ENCODE data around the gene PTPRJ. TPM values are rescaled to one million over a fixed set of nuclear protein-coding genes. Genes with fewer than 3 reads are reported as not detected.
A peak's percentile ranks its signal among the peaks of the same experiment; 100 is the strongest.

PTPRJ gene
- total RNA-seq, 1 donor from 2014 or later: 24.3 TPM

DNA sequence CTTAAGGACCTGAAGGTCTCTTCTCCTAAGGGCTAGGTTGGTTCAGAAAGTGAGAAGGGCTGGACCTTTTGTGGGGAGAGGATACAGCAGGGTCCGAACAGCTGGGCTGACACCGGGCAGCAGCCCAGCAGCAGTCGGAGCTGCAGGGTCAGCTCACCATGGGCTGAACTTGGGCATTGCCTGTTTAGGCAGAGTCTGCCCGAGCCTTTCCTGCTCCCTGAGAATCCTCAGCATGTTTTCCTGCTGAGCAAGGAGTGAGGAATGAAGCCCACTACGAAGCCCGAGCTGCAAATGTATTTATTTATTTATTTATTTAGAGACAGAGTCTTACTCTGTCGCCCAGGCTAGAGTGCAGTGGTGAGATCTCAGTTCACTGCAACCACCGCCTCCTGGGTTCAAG, 83.9 kb downstream of the PTPRJ start:
- no peak for DNase-seq (ENCODE audit: low read depth, low spot score)
- TF ChIP-seq, protein P1, sequence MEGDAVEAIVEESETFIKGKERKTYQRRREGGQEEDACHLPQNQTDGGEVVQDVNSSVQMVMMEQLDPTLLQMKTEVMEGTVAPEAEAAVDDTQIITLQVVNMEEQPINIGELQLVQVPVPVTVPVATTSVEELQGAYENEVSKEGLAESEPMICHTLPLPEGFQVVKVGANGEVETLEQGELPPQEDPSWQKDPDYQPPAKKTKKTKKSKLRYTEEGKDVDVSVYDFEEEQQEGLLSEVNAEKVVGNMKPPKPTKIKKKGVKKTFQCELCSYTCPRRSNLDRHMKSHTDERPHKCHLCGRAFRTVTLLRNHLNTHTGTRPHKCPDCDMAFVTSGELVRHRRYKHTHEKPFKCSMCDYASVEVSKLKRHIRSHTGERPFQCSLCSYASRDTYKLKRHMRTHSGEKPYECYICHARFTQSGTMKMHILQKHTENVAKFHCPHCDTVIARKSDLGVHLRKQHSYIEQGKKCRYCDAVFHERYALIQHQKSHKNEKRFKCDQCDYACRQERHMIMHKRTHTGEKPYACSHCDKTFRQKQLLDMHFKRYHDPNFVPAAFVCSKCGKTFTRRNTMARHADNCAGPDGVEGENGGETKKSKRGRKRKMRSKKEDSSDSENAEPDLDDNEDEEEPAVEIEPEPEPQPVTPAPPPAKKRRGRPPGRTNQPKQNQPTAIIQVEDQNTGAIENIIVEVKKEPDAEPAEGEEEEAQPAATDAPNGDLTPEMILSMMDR (conservative IDR thresholded peaks at IDR 0.05): no peak
- Mint-ChIP-seq H3K27ac (ENCODE audit: unreplicated experiment) (peak overlapping the region; percentile 68), H3K36me3 (ENCODE audit: low read depth) (peaks cover 2% of the 10 kb centered on the region), H3K27me3 (ENCODE audit: low read depth) (no peaks in the 10 kb centered on the region), H3K4me1 (peaks cover 35% of the 10 kb centered on the region), H3K4me3 (no peak overlapping the region), H3K9me3 (no peaks in the 10 kb centered on the region)

- Mint-ChIP-seq H3K9me3 (no peaks in the 10 kb centered on the region), H3K4me3 (no peak overlapping the region), H3K27ac (ENCODE audit: unreplicated experiment) (no peak overlapping the region), H3K4me1 (peaks cover 24% of the 10 kb centered on the region), H3K36me3 (ENCODE audit: low read depth) (peaks cover 2% of the 10 kb centered on the region), H3K27me3 (ENCODE audit: low read depth) (no peaks in the 10 kb centered on the region)
- TF ChIP-seq, protein P1 (conservative IDR thresholded peaks at IDR 0.05): no peak
- DNase-seq (ENCODE audit: low read depth, low spot score): no peak
Observed at GRCh38 chr11:48066881-48067800, 86.8 kb downstream of the PTPRJ start.

DNA sequence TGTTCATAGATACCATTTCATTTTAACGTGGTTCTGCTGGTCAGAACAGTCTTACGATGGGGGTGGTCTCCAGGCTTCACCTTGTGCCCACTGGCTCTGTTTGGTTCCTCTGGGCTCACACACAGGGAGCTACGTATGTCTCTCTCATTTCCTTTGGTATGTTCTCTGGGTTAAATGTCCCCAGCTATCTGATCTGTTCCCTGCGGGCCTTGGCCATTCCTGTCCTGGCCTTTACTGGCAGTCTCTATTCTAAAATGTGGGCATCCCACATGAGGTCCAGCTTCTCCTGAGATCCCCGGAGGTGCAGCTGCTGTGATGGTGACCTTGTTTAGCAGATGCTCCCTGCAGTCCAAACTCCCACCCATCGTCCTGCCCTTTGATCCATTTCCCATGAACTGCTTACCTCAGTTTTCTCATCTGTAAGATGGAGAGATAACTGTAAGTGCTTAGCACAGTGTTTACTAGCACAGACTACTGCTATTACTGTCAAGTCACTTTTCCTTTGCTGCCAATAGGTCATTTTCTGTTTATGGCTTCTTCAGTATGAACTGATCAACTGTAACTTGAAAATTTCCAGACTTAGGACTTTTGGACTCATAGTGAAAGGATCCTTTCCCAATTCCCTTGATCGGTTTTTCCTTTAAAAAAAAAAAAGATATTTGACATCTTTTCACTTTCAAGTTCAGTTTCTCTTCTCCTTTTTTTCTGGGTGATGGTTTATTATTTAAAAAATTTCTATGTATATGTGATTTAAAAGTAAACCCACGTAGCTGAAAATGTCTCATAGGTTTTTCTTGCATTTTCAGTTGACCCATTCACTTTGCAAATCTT, 92.9 kb downstream of the PTPRJ start:
- DNase-seq (ENCODE audit: low read depth, low spot score): no peak
- Mint-ChIP-seq H3K27ac (ENCODE audit: unreplicated experiment) (no peak overlapping the region), H3K4me1 (peaks cover 21% of the 10 kb centered on the region), H3K36me3 (ENCODE audit: low read depth) (peaks cover 4% of the 10 kb centered on the region), H3K27me3 (ENCODE audit: low read depth) (no peaks in the 10 kb centered on the region), H3K9me3 (no peaks in the 10 kb centered on the region), H3K4me3 (no peak overlapping the region)
- TF ChIP-seq, protein P1 (conservative IDR thresholded peaks at IDR 0.05): no peak

DNA sequence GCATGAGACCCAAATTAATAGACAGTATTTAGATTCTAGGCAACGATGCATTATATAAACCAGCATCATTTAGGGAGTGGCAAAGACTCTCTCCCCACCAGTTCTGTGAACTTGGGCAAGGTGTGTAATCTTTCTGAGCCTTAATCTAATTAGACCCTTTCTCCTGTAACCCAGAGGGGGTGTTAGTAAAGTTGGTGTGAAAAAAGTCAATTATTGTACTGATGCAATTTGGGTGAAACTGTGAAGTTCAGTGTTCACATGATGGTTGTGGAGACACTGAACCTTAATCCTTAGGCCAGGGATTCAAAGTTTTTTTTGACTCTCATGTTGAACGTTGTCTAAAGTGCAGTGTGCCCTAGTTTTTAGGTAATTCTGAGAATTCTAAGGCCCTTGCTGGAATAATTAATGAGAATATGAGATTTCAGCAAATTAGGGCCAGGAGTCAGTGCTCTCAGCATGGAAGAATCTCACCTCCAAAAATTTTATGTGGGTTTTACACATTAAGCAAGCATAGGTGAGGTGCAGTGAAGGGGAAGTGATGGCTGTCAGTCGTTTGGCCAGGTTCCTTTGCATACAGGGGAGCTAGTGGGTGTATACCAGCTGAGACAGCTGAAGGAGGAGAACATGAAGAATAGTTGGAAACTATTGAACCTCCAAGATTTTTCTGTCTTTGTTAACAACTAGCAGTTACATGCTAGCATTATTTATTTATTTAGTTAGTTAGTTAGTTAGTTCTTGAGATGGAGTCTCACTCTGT, 94.2 kb downstream of the PTPRJ start:
- Mint-ChIP-seq H3K4me1 (peaks cover 34% of the 10 kb centered on the region), H3K36me3 (ENCODE audit: low read depth) (peaks cover 2% of the 10 kb centered on the region), H3K27ac (ENCODE audit: unreplicated experiment) (peak overlapping the region; percentile 74), H3K9me3 (no peaks in the 10 kb centered on the region), H3K27me3 (ENCODE audit: low read depth) (no peaks in the 10 kb centered on the region), H3K4me3 (no peak overlapping the region)
- no peak for DNase-seq (ENCODE audit: low read depth, low spot score)
- TF ChIP-seq, protein P1 (conservative IDR thresholded peaks at IDR 0.05): no peak

DNA sequence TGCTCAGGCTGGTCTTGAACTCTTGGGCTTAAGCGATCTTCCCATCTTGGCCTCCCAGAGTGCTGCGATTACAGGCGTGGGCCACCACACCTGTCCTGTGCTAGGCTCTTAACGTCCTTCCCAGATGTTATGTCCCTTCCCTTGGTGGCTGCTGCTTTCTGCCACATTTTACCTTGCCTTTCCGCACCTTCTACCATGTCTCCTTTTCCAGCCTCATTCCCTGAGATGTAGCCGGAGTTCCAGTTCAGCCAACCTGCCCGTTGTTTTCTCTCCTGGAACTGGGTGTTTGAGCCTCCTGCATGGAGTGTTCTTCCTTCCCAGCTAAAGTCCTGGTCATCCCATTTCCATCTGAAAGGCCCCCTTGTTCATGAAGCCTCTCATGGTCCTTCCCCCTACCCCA, 95.3 kb downstream of the PTPRJ start:
- no peaks in the 10 kb centered on the region for H3K9me3 Mint-ChIP-seq
- no peak for DNase-seq (ENCODE audit: low read depth, low spot score)
- no peak overlapping the region for H3K4me3 Mint-ChIP-seq
- peak overlapping the region; percentile 10 for H3K27ac Mint-ChIP-seq (ENCODE audit: unreplicated experiment)
- peaks cover 2% of the 10 kb centered on the region for H3K36me3 Mint-ChIP-seq (ENCODE audit: low read depth)
- TF ChIP-seq, protein P1 (conservative IDR thresholded peaks at IDR 0.05): no peak
- H3K4me1 Mint-ChIP-seq: peaks cover 43% of the 10 kb centered on the region
- no peaks in the 10 kb centered on the region for H3K27me3 Mint-ChIP-seq (ENCODE audit: low read depth)
